GM19397 (cell line): ENCODE data around the gene MLLT6.

Experiments
- ATAC-seq: cut with Tn5 transposase; IDR thresholded peaks from one replicate; pipeline ENCODE4 v1.9.1; 2021; ENCODE audit warnings: mild to moderate bottlenecking, moderate library complexity; ENCODE audit not compliant: unreplicated experiment

MLLT6 gene

GRCh38 chr17:38706505-38707216 is 1.6 kb downstream of the MLLT6 start:
- ATAC-seq = no peak

GRCh38 chr17:38707678-38708351 is 2.7 kb downstream of the MLLT6 start:
- ATAC-seq = no peak

- ATAC-seq = no peak
Measured at GRCh38 chr17:38709104-38709820, 4.2 kb downstream of the MLLT6 start.

- ATAC-seq = no peak
Measured at GRCh38 chr17:38709864-38710603, 5.0 kb downstream of the MLLT6 start.

DNA sequence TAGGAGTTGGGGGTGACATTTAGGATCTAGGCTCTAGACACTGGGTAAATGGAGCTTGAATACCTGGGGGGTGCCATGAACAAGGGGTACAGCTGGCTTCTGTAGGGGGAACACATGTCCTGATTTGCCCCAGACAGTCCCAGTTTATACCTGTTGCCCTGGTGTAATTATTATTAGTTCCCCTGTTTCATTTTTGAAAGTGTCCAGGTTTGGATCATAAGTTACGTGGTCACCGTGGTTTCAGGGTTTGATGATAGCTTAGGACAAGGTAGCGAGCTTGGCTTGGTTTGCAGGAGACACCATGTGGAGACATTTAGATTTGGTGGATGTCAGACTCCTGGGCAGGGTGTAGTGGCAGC is 5.5 kb downstream of the MLLT6 start:
- ATAC-seq = no peak

- no peak for ATAC-seq
Measured at GRCh38 chr17:38710985-38711384, 5.9 kb downstream of the MLLT6 start.

DNA sequence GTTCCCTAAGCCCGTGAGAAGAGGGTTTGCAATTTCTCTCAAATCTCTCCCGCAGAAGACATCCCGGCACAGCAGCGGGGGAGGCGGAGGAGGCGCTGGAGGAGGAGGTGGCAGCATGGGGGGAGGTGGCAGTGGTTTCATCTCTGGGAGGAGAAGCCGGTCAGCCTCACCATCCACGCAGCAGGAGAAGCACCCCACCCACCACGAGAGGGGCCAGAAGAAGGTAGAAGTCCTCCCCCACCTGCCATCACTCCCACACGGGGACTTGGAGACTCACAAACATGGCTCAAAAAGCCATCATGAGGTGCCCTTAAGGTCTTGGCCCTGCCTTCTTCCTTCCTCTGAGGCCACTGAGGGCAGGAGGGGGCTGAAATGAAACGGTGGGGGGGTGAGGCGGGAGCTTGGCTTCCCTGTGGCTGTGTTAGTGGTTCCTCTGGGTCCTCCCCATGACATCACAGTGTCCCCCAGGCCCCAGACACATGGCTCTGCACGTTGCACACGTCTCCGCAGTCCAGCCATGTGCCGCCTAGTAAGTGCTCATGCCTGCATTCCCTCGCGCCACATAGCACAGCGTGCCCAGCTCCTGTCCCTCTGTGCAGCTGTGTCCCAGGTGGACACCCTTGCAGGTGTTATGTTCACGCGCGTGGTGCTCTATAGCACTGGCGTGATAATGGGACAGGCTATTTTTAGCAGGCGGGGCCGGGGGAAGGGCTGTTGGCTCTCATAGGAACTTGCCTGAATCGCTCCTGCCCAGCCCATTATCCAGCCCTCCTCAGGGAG is 6.9 kb downstream of the MLLT6 start:
- no peak for ATAC-seq

DNA sequence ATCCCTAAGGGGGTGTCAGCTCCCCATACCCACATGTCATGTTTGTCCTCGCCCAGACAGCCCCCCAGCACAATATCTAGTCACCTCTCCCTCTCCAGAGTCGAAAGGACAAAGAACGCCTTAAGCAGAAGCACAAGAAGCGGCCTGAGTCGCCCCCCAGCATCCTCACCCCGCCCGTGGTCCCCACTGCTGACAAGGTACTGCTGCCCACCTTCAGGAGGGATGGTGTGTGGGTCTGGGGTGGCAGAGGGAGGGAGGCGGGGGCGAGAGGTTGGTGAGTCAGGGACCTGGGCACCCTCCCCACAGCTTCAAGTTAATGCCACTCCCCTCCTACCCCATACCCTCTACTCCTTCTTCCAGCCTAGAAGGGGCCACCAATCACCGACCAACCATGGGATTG is 7.5 kb downstream of the MLLT6 start:
- ATAC-seq = no peak

DNA sequence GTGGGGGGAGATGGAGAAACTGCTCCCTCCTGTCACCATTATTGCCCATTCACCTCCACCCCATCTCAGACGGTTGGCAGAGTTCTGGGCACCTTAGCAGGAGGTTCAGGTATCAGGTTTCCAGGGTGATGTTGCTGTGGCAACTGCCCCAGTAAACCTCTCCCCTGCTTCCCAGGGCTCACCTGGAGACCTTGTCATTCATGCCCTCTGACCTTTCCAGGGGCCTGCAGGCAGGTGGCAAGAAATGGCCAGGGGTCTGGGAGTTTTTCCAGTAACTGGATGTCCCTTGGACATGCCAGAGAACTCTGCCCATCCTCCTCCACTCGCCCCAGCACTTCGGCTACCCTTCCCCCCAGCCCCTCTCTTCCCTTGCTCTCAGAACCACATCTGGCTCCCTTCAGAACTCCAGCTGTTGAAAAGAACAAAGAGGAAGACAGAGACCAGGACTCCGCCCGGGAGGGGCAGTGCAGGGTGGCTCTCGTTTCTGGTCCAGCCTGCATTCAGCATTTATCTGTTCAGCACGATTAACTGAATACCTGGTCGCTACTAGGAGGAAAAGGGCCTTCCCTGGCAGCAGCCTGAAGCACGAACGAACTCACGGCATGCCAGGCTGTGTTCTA is 8.5 kb downstream of the MLLT6 start:
- ATAC-seq = no peak

DNA sequence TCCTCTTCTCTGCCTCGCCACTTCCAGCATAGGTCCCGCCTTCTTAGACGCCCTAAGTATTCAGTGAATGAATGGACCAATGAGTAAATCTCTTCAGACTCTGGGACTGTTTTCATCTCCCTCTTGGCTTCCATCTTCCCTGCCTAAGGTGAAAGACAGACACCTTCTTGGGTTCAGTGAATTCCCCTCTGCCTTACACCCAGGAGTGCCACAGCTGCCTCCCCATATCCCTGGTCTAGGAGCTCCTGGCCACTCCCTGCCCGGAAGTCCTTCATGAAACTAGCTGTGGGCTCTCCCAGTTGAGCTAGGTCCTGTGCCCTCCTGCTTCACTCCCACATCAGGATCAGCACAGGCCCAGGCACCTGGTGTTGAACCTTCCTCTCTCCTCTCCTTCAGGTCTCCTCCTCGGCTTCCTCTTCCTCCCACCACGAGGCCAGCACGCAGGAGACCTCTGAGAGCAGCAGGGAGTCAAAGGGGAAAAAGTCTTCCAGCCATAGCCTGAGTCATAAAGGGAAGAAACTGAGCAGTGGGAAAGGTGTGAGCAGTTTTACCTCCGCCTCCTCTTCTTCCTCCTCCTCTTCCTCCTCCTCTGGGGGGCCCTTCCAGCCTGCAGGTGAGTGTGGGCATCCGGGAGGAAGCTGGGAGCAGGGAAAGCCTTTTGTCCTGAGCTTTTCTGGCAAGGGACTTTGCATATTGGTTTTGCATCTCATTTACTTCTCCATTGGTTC is 10.3 kb downstream of the MLLT6 start:
- ATAC-seq = no peak

- no peak for ATAC-seq
Measured at GRCh38 chr17:38716368-38717005, 11.4 kb downstream of the MLLT6 start.

- ATAC-seq = no peak
Measured at GRCh38 chr17:38717139-38717745, 12.2 kb downstream of the MLLT6 start.

- no peak for ATAC-seq
Measured at GRCh38 chr17:38719289-38719942, 14.3 kb downstream of the MLLT6 start.

DNA sequence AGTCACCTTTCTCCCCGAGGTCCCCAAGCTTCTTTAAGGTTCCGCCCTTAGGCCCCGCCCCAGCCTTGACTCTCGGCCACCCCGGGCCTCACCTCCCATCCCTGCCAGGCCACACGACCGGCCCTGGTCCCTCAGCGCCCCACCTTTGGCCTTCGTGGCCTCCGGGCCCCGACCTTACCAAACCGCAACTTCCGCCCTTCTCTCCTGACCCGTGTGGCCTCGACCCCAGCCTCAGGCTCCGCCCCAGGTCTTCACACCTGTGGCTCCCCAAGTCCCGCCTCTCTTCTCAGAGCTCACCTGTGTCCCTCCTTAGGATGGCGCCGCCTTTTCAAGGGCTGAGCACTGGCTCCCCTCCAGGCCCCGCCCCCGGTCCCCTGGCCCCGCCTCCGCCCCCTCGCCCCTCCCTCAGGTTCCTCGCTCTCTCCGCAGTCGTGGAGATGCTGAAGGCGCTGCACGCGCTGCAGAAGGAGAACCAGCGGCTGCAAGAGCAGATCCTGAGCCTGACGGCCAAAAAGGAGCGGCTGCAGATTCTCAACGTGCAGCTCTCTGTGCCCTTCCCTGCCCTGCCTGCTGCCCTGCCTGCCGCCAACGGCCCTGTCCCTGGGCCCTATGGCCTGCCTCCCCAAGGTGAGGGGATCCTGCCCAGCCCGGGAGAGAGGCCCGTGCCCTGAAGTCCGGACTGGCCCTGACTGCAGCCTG is 15.0 kb downstream of the MLLT6 start:
- no peak for ATAC-seq

DNA sequence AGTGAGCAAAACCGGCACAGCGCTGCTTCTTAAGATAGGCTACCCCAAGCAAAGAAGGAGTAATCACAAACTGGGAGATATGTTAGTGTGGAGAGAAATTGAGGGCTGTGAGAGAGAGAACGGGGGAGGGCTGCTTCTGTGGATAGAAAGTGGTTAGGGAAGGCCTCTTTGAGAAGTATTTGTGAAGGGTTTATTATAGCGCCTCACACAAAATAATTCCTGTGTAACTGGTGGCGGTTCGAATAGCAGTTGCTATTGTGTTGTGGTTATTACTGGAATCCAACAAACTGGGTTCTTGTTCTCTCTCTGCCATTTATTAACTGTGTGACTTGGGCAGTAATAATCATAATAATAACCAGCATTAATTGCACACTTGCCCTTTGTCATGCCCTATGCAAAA is 15.9 kb downstream of the MLLT6 start:
- no peak for ATAC-seq

- ATAC-seq = no peak
Measured at GRCh38 chr17:38721802-38722201, 16.7 kb downstream of the MLLT6 start.

GRCh38 chr17:38724337-38724988 is 19.4 kb downstream of the MLLT6 start:
- no peak for ATAC-seq
